Sigmoid colon (tissue), 7 donors: ENCODE data around the gene GALNT7. TPM values are rescaled to one million over a fixed set of nuclear protein-coding genes. Genes with fewer than 3 reads are reported as not detected.

ENCODE experiments used
- DNase-seq: peaks from one replicate; pipeline ENCODE4 v3.0.0-alpha.2; 2019
- H3K27ac ChIP-seq, 4 donors: fragments of 200-600 bp; sonication (generic); one replicate each; pipeline ENCODE4 v1.5.1; 2016 to 2019; ENCODE audit warnings: mild to moderate bottlenecking in 1 of 4
- H3K27me3 ChIP-seq, 3 donors: fragments of 200-600 bp; sonication (generic); one replicate each; pipeline ENCODE4 v1.5.1; 2019; ENCODE audit warnings: mild to moderate bottlenecking in 1 of 3
- H3K36me3 ChIP-seq, 4 donors: fragments of 200-600 bp; sonication (generic); one replicate each; pipeline ENCODE4 v1.5.1; 2016 to 2019
- H3K4me1 ChIP-seq, 4 donors: fragments of 200-600 bp; sonication (generic); one replicate each; pipeline ENCODE4 v1.5.1; 2017 to 2019
- H3K4me3 ChIP-seq, 4 donors: fragments of 200-600 bp; sonication (generic); one replicate each; pipeline ENCODE4 v1.5.1; 2017 to 2019; ENCODE audit warnings: mild to moderate bottlenecking in 2 of 4, moderate library complexity in 1 of 4
- H3K9me3 ChIP-seq, 4 donors: fragments of 200-600 bp in 3 of 4; sonication (generic) in 3 of 4; one replicate each; pipeline versions ENCODE4 v1.5.1 to v1.6.1; 2013 to 2019
- CTCF ChIP-seq, 4 experiments: fragments of 450-650 bp in 3 of 4; fragments of 200-600 bp in 1 of 4; IDR thresholded peaks; one replicate each; pipeline ENCODE4 v1.5.1; 2016 to 2019; ENCODE audit warnings: antibody characterized with exemption in 4 of 4, mild to moderate bottlenecking in 3 of 4, moderate library complexity in 2 of 4
- EP300 ChIP-seq, 4 donors: sonication (generic); formaldehyde crosslinking; IDR thresholded peaks; one replicate each; pipeline ENCODE4 v1.6.1; 2017; ENCODE audit warnings: antibody characterized with exemption in 4 of 4
- POLR2A ChIP-seq, 2 donors: fragments of 450-650 bp; IDR thresholded peaks; one replicate each; pipeline ENCODE4 v1.6.1; 2016; ENCODE audit warnings: antibody characterized with exemption in 2 of 2, mild to moderate bottlenecking in 2 of 2, moderate library complexity in 2 of 2
- POLR2AphosphoS5 ChIP-seq, 4 donors: sonication (generic); formaldehyde crosslinking; IDR thresholded peaks; one replicate each; pipeline ENCODE4 v1.6.1; 2017; ENCODE audit warnings: antibody characterized with exemption in 4 of 4
- WGBS, 2 donors: extraction: QIAGEN DNeasy Blood & Tissue Kit; methylation state at CpG; one replicate each; pipeline ENCODE4 v1.1.7; 2013; 5-methylcytosine and 5-hydroxymethylcytosine counted together
- intact Hi-C: fragments of 100-400 bp; cut with DNase I; formaldehyde crosslinking; loops from one replicate; pipeline ENCODE4 v1.15.1; 2023
- polyA plus RNA-seq, 3 donors: library from polyadenylated mRNA; stranded (reverse); fragments of 200-250 nt; gene quantifications; one replicate each; pipeline ENCODE4 v1.2.3, GENCODE V29; 2013
- total RNA-seq, 4 donors: library from RNA; depleted of rRNA; stranded (reverse); fragments of >200 nt; gene quantifications; one replicate each; pipeline ENCODE4 v1.1.0, GENCODE V29; 2016
- donor health status: healthy with polysubstance abuse.
- donor health status: Bipolar disorder and iron deficiency.
- donor health status: healthy.

Gene GALNT7
- total and polyA plus RNA-seq, 7 donors: 13.2 to 22.7 (median 16.8) TPM

GRCh38 chr4:173264245-173264644 lies 95.6 kb downstream of the GALNT7 start:
- Histone ChIP-seq H3K36me3 (no peaks in the 10 kb centered on the region), H3K4me3 (no peak overlapping the region), H3K4me1 (peaks cover 0 to 17% (median 13%) of the 10 kb centered on the region in 4 donors), H3K27ac (no peak overlapping the region), H3K27me3 (no peaks in the 10 kb centered on the region), H3K9me3 (no peaks in the 10 kb centered on the region)
- no peak for DNase-seq
- intact Hi-C loops: no loop called here
- WGBS, 2 donors: 38 to 50% methylated on average over 4 of the region's 4 CpGs
- no peak for TF ChIP-seq CTCF (IDR thresholded peaks at IDR 0.05)
- no peak for TF ChIP-seq EP300 (IDR thresholded peaks at IDR 0.05)
- TF ChIP-seq POLR2A (IDR thresholded peaks at IDR 0.05): no peak
- TF ChIP-seq POLR2AphosphoS5 (IDR thresholded peaks at IDR 0.05): no peak

GRCh38 chr4:173264684-173265185 lies 96.1 kb downstream of the GALNT7 start:
- Histone ChIP-seq H3K4me3 (no peak overlapping the region), H3K9me3 (no peaks in the 10 kb centered on the region), H3K27me3 (no peaks in the 10 kb centered on the region), H3K4me1 (peaks cover 0 to 21% (median 13%) of the 10 kb centered on the region in 4 donors), H3K27ac (peak overlapping the region in 2 of 4 donors; percentile 4 to 18), H3K36me3 (no peaks in the 10 kb centered on the region)
- WGBS, 2 donors: 48 to 52% methylated on average over 5 of the region's 5 CpGs
- TF ChIP-seq POLR2A (IDR thresholded peaks at IDR 0.05) (no peak), POLR2AphosphoS5 (IDR thresholded peaks at IDR 0.05) (peak in 2 of 4 donors; percentile 37 to 53), CTCF (IDR thresholded peaks at IDR 0.05) (no peak)
- peak; percentile 69 for DNase-seq
- intact Hi-C loops: no loop called here

GRCh38 chr4:173265751-173266150 lies 97.1 kb downstream of the GALNT7 start:
- Histone ChIP-seq H3K27me3 (no peaks in the 10 kb centered on the region), H3K36me3 (no peaks in the 10 kb centered on the region), H3K9me3 (no peaks in the 10 kb centered on the region), H3K4me1 (peaks cover 0 to 31% (median 20%) of the 10 kb centered on the region in 4 donors), H3K4me3 (no peak overlapping the region), H3K27ac (no peak overlapping the region)
- no peak for TF ChIP-seq POLR2A (IDR thresholded peaks at IDR 0.05)
- no peak for TF ChIP-seq POLR2AphosphoS5 (IDR thresholded peaks at IDR 0.05)
- TF ChIP-seq CTCF (IDR thresholded peaks at IDR 0.05): no peak
- TF ChIP-seq EP300 (IDR thresholded peaks at IDR 0.05): no peak
- intact Hi-C loops: no loop called here
- WGBS, 2 donors: 95 to 96% methylated on average over 6 of the region's 6 CpGs
- DNase-seq: no peak

GRCh38 chr4:173267711-173268110 lies 99.1 kb downstream of the GALNT7 start:
- H3K27me3 ChIP-seq: no peaks in the 10 kb centered on the region
- H3K9me3 ChIP-seq: no peaks in the 10 kb centered on the region
- no peak overlapping the region for H3K4me3 ChIP-seq
- H3K36me3 ChIP-seq: no peaks in the 10 kb centered on the region
- intact Hi-C loops: no loop called here
- peaks cover 0 to 43% (median 27%) of the 10 kb centered on the region in 4 donors for H3K4me1 ChIP-seq
- TF ChIP-seq EP300 (IDR thresholded peaks at IDR 0.05) (no peak), POLR2AphosphoS5 (IDR thresholded peaks at IDR 0.05) (no peak), POLR2A (IDR thresholded peaks at IDR 0.05) (no peak), CTCF (IDR thresholded peaks at IDR 0.05) (no peak)
- no peak for DNase-seq
- no peak overlapping the region for H3K27ac ChIP-seq
- 81 to 91% methylated on average over 2 of the region's 2 CpGs for WGBS, 2 donors

GRCh38 chr4:173269280-173269679 lies 100.7 kb downstream of the GALNT7 start:
- no peaks in the 10 kb centered on the region for H3K9me3 ChIP-seq
- TF ChIP-seq EP300 (IDR thresholded peaks at IDR 0.05) (no peak), CTCF (IDR thresholded peaks at IDR 0.05) (no peak), POLR2AphosphoS5 (IDR thresholded peaks at IDR 0.05) (no peak), POLR2A (IDR thresholded peaks at IDR 0.05) (no peak)
- no peak for DNase-seq
- H3K4me3 ChIP-seq: no peak overlapping the region
- no peaks in the 10 kb centered on the region for H3K36me3 ChIP-seq
- peaks cover 0 to 48% (median 23%) of the 10 kb centered on the region in 4 donors for H3K4me1 ChIP-seq
- H3K27ac ChIP-seq: no peak overlapping the region
- intact Hi-C loops: no loop called here
- no peaks in the 10 kb centered on the region for H3K27me3 ChIP-seq
- 94 to 96% methylated on average over 3 of the region's 3 CpGs for WGBS, 2 donors
